T-helper 2 cell (primary cell): ENCODE measurements around the gene IMPA2.

Experiments used
- DNase-seq, 5 experiments: peaks; one replicate each; pipeline versions ENCODE4 v3.0.0 to v3.0.0-alpha.2; 2012 to 2022

The IMPA2 gene

DNA sequence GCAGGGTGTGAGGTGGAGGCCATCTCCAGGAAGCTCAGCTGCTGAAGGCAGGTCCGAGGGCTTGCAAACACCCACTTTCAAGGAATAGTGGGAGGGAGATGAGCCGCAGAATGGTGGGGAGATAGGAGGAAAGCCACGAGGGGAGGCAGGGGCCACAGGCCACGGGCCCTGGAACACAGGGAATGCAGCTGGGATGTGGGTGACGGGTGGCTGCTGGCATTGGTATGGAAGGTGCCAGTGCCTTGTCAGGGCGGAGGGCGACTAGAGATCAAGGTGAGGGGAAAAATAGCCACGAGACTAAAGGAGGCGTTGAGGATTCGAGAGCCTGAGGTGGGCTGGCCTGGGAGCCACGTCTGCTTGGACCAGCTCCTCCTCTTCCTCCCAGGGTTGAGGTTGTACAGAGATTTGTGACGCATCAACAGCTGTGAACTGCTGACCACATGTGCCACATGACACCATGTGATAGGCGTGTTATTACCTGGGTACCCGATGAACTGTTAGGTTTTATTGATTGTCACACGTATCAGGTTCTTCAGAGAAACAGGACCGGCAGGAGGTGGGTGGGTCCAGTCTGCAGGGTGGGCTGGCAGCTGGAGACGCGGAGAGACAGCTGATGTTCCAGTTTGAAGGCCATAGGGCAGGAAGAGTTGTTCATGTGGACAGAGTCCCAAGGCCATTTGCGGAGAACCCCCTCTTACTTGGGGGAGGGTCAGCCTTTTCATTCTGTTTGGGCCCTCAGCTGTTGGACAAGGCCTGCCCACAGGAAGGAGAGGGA, 9.9 kb downstream of the IMPA2 start:
- peak in 1 of 5 experiments; percentile 20 for DNase-seq

DNA sequence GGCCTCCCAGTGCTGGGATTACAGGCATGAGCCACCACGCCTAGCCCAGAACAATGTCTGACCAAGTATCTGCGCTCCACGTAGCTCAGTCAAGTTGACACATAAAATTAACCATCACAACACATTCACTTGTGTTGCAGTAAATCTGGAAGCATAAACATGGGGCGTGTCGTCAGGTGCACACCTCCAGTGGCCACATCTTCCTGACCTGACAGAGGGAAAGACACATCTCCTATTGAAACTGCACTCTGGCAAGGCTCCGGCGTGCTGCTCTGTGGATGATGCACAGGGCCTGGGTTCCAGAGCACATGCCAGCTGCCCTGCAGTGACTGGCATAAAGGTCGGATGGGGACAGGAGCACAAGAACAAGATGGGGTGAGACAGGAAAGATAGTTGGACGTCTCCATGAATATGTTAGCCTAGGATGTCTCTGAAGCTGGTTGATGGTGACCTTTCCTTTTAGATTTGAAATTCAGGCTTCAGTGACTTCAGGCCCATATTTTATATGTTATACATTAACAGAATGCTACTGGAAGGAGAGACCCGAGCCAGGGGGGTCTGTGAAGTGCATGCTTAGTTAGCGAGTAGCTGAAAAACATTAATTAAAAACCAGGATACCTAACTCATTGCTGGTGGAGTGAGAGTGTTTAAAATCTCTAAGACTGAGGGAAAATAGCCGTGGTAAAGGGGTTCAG, 10.9 kb downstream of the IMPA2 start:
- no peak for DNase-seq

DNA sequence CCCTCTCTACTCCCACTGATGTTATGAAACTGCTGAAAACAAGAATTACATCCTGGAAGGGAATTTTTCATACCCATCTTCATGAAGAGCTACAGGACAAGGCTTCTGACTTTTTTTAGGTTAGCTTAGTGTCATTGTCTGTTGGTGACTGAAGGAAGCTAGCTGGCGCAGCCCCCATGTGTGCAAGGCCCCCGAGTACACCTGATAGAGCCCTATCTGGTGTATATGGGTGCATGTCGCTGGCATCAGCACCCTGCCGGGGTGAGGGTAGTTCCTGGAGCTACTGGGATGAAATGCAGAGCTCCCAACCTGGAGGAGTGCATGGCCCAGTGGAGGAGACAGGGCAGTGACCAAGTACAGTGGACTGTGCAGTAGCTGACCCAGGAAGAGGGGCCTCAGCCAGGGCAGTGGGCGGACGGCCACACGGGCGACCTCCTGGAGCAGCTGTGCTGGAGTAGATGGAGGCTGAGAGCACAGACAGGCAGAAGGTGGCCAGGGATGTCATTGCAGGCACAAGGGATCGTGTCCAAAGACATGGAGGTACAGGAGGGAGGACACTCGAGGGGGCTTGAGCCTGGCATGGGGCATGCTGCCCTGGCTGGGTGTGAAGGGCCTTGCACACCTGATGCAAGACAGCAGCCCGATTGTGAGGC, 12.1 kb downstream of the IMPA2 start:
- DNase-seq, result no peak

DNA sequence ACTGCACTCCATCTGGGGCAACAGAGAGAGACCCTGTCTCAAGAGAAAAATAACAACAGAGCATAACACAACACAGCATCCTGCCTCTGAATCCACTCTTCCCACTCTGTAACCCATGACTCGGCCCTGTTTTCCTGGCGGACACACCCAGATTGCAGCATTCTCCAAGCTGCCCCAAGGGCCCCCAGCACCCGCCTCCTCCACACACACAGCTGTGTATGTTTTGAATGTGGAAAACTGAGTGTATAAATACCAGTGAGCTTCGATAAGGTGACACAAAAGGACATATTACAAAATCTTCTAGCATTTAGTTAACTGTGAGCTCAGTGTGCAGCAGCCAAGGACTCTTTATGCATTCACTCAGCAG, 13.0 kb downstream of the IMPA2 start:
- DNase-seq, result no peak

DNA sequence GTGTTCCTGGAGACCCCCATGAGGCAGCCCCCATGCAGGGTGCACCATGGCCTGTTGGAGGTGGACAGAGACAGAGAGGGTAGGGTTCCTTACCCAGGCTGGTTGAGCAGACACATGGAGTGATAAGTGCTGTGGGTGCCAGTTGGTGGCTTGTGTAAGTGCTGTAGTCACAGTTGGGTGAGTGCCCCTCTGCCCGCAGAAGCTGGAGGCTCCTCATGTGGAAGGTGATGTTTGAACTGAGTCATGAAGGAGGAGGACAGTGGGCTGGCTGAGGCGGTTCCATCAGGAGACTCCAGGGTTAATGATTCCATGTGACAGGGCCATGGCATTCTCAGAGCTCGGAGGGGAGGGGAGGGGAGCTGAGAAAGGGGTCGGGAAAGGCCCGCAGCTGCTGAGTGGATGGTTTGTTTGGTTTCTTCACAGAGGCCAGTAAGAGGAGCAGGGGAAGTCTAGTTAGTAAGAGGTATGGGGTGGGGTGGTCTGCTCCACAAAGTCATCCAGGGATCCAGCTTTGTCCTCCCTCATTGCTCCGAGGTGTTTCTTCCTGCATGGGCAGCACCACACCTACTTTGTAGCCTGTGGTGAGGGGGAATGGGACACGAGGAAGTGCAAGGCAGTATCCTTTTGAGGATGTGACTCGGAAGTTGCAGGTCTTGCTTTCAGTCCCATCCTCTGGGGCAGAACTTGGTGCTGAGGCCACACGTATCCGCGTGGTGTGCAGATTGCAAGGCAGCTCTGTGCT, 13.6 kb downstream of the IMPA2 start:
- DNase-seq, result no peak

DNA sequence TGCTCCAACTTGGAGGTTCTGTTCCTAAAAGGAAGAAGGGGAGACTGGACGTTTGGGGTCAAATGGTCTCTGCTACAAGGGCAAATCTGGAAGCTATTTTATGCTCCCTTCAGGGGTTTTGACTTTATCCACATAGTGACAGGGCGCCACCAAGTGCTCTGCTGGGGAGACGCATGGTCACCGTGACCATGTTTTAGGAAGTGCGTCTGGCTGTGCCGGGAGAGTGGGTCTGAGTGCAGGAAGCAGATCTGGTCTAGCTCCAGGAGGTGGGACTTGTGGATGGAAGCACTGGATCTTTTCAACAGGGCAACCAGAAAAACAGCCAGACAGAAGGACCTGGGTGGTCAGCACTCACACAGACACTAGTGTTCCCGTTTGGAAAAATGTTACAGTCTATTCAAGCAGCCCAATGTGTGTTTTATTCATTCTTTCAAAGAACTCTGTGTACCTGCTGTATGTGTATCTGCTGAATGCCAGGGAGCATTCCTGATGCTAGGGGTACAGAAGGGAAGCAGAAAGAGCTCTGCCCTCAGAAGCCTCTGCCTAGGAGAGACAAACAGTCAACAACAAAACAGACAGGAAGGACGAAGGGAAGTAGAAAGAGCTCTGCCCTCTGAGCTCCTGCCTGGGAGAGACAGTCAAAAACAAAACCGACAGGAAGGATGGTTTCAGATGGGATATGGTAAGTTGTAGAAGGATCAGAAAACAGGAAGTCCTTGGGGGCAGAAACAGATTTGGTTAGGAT, 14.3 kb downstream of the IMPA2 start:
- DNase-seq, result peak in 4 of 5 experiments; percentile 24 to 70 (median 36)

DNA sequence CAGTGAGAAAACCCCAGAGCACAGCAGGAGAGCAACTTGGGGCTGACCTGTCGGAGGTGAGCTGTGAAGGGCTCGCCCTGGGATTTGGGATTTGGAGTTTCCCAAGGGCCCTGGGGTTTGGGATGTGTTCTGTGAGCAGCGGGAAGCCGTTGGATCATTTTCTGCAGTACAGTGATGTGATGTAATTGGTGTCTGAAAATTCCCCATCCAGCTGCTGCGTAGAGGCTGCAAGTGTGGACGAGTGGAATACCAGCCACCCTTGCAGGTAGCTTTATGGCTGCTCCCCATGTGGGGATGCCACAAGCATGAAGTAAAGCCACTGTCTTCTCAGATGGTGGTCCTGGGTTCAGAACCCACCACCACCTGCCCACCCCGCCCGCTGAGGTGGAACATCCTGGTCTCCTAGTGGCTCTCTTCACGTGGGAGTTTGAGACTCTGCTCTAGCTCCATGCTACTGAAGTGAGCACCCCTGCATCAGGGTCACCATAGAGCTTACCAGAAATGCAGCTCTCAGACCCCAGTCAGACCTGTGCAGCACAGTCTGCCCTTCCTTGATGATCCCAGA, 15.0 kb downstream of the IMPA2 start:
- no peak for DNase-seq

DNA sequence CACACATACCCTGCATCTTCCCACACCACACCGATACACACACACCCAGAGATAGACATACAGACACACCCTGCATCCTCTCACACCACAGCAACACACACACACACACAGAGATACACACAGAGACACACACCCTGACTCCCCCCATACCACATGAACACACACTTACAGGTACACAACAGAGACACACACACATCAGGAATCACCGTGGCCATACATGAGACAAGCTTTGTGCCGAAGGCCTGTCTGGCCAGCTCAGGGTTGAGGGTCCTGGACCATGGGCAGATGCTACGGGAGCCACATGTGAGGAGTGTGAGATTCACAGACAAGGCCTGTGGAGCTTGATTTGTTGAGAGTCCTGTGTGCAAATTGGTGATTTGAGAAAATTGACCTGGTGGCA, 15.6 kb downstream of the IMPA2 start:
- DNase-seq, result no peak

DNA sequence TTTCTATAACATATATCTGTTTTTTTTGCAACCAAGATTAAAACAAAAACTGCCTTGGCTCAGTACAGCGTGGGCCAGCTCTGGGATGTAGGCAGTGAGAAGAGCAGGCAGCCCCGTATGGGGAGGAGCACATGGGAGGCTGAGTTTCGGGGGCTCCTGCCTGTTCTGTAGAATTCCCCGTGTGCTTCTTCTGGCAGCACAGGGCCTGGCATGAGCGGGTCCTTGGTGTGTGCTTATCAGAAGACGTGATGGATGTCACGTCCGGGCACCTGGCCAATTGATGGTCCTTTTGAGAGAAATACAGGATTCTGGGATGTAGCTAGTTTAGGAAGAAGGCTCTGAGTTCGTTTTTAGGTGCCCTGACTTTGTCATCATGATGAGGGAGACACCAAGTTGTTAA, 16.2 kb downstream of the IMPA2 start:
- no peak for DNase-seq

DNA sequence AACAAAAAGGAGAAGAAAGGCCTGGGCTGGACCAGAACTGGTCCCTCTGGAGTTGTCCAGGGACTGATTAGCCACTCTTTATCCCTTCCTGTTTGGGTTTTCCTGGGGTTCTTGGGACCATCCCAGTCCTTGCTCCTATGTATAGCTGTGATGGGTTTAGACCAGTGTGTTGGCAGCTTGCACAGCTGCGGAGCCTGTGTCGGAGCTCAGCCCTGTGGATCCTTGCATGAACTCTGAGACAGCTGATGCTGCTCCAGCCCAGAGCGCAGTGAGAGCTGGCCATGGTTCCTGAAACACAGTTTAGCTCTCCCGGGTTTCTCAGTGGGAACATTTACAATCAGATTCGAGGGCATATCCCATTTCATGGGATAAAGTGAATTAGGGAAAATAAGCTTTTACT, 16.9 kb downstream of the IMPA2 start:
- DNase-seq, result no peak

DNA sequence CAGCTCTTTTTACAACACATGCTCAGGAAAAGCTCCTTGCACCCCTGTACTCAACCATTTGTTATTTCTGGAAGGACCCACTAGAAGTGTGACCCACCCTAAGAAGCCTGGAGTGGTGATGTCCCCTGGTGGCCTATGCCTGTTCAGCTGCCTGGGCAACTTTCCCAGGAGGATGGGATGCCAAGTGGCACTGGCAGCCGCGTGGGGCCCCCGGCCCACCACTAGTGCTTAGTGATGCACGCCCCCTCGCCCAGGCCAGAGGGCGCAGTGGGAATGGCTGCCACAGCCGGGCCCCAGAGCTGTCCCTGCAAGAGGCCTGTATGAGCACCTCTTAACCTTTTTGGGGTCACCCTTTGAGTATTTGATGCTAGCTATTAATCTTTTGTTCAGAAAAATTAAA, 18.1 kb downstream of the IMPA2 start:
- DNase-seq, result no peak

DNA sequence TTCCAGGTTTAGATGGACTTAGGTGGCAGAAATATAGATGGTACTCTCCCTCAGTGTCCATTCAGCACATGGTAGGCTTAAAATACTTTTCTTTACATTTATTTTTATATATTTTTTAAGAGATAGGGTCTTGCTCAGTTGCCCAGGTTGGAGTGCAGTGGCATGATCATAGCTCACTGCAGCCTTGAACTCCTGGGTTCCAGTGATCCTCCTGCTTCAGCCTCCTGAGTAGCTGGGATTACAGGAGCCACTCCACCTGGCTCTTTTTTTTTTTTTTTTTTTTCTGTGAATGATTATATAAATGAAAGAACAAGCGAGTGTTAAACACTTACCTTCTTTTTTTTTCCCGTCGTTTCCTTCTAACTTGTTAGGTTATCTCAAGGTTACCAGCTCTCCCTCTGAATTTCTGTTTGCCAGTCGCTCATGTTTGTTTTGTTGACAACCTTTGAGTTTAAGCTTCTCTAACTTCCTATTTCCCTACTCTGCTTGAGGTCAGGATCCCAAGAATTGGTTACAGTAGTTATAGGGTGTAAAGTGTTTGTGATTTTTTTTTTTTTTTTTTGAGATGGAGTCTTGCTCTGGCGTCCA, 18.9 kb downstream of the IMPA2 start:
- DNase-seq, result no peak

DNA sequence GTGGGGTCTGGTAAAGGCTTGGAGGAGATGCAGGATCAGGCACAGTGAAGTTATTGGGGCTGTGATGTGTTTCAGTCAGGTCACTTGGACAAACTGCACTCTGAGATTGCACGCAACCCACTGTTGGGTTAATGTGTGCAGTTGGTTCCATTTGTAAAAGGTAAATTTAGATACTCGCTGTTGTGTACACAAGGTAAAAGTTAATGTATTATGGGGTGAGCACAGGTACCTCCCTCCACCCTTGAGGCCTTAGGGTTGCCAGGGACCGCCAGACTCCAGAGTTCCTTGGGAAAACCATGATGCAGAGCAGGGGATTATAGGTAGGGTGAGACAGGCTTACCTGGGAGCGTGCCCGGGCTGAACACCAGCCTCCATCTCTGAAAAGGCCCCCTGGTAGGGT, 20.1 kb downstream of the IMPA2 start:
- no peak for DNase-seq

DNA sequence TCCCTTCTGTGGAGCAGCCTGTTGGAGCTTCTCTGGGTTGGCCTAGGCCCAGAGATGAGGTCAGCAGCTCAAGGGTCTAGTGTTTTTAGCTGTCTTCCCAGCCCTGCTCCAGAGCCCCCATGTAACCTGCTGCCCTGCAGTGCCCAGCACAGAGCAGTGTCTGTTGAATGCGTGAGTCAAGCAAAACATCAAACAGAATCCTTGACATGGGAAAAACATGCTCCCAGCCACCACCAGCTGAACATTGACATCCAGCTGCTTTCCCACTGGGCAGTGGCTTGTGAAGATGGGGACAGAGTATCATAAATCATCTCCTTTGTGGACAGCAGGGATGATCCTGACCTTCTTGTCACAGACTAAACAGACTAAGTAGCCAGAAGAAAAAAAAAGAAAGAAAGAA, 22.6 kb downstream of the IMPA2 start:
- DNase-seq, result no peak

DNA sequence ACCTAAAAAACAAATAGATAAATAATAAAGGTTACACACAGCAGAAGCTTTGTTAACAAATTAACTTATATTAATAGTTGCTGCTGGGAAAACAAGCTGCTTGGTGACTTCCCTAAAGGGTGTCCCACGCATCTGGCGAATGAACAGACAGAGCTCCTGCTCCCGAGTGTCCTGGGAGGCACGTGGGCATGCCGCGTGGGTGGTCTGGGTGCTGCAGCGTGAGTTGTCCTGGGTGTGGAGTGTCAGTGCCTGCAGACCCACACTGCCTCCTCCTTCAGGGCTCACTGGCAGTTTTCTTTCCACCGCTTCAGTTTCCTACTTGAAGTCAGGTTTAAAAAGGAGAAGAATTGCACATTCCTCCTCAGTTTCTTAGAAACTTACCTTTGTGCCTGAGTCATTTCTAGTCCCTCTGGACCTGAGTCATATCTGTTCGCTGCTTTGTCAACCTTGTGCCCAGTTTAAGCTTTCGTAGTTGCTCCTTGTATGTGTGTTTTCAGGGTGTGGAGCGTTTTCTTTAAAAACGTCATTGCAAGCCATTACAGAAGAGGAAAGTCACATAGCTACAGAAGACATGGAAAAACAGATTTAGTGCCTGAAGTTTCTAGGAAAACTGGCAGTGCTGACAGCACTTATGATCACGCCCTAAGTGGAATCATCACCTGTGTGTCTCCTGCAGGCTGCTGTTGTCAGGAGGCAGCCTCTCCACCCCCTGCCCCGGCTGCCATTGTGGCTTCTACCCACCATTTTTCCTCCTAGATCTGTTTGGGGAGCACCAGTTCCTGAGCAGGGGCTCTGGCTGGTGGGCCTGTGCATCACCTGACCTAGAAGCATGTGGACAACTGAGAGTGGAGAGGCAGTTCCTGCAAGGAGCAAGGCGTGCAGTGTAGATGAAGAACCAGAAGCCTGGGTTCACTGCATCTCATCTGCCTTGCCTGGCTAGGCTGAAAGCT, 24.5 kb downstream of the IMPA2 start:
- DNase-seq, result no peak

DNA sequence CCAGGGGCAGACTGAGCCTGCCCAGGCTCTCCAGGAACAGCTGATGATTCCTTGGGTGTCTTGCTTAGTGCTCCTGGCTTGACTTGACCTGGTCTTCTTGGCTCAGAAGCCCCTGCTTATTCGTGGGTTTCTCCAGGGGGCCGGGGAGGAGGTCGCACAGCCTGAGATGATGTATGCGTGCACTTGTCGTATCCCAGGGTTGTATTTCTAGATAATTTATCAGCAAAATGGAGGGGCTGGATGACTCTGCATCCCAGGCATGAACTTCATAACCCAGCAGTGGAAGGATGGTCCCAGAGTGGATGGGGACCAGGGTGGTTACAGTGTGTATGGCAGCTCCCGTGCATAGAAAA, 25.2 kb downstream of the IMPA2 start:
- DNase-seq, result no peak

DNA sequence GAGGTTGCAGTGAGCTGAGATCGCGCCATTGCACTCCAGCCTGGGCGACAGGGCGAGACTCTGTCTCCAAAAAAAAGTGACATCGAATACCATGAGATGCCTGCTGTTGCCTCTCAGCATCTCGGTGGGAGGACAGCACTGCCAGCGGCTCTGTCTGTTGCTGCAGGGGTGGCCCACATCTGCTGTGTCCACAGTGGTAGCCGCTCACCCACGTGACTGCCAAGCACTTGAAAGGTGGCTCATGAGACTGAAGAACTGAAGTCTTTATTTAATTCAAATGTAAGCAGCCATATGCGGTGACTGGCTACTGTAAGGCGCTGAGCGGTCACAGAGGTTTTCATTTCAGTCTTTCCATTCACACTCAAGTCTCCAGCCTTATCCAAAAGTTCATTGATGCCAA, 25.8 kb downstream of the IMPA2 start:
- no peak for DNase-seq

DNA sequence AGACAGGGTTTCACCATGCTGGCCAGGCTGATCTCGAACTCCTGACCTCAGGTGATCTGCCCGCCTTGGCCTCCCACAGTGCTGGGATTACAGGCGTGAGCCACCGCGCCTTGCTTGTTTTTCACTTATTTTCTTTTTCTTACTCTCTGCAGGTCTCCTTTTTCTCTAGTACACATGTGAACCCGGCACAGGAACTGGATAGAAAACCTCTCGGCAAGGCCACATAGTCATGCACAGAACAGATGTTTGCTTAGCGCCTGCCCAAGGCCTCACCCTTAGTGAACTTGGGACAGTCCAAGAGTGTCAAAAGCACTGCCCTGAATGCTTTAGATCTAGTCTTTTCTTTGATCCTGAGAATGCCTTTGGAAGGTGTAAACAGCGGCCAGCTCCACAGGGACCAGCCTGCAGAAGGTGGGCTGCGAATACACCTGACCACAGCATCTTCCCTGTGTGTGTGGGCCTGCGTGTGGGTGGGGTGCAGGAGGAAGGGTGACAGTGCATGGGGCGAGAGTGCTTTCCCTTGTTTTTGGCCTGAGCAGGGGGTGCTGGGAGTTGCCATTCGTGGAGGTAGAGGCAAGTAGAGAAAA, 27.0 kb downstream of the IMPA2 start:
- DNase-seq, result no peak

DNA sequence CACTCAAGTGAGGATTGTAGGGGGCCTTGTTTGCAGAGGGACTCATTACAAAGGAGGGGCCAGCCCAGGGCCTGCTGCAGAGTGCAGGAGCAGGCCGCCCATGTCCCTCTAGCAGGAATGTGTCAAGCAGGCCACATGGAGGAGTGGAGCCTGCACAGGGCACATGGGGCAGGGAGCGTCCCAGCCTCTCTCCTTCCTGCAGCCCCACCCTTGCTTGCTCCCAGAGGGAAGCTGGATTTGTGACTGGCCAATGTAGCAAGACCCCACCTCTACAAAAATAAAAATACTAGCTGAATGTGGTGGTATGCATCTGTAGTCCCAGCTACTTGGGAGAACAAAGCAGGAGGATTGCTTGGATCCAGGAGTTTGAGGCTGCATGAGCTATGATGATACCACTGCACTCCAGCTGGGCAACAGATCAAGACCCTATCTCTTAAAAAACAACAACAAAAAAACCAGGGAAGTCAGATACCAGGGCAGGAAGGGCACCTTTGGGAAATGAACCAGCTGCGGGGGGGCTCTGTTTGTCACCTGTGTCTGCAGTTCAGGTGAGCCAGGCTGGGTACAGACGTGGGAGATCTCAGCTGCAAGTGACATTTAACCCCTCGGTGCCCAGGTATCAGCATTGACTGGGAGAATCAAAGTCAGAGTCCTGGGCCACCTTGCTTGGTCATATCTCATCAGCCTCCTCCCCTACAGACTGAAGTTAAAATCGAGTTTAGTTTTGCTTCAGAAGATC, 27.7 kb downstream of the IMPA2 start:
- no peak for DNase-seq
